HepG2 (cell line): Measurements from ENCODE around the gene RAD51. TPM values are rescaled to one million over a fixed set of nuclear protein-coding genes. Genes with fewer than 3 reads are reported as not detected.

Experiments
- ATAC-seq: fragments of 200-7000 bp; cut with Tn5 transposase; 3 replicates; pipeline ENCODE4 v1.9.1; 2020; ENCODE audit warnings: mild to moderate bottlenecking, moderate library complexity
- Bru-seq: library from RNA; stranded (reverse); fragments of 400-500 nt; gene quantifications from one replicate; lab custom pipeline; 2021; lab: Mats Ljungman, UMichigan
- BruChase-seq, 2 experiments: library from RNA; stranded (reverse); fragments of 400-500 nt; gene quantifications; one replicate each; lab custom pipeline; 2021; lab: Mats Ljungman, UMichigan
- BruUV-seq: library from RNA; stranded (reverse); fragments of 400-500 nt; replicated peaks from 2 replicates; lab custom pipeline; 2021; lab: Mats Ljungman, UMichigan
- CTCF ChIA-PET: fragments of 300-600 bp; formaldehyde crosslinking; extraction: SDS; loops from one replicate; lab custom pipeline; 2021; ENCODE audit warnings: low total read pairs, inconsistent platforms, low intra/inter-chr PET ratio; lab: Yijun Ruan, JAX
- POLR2A ChIA-PET: fragments of 350-600 bp; sonication (Branson Sonifier 250); formaldehyde crosslinking; loops from one replicate; lab custom pipeline; 2020; ENCODE audit warnings: antibody characterized with exemption, inconsistent platforms; lab: Yijun Ruan, JAX
- DNase-seq: peaks from one replicate; pipeline ENCODE4 v3.0.0-alpha.2; 2015; ENCODE audit warnings: low spot score
- FAIRE-seq: peaks from 3 replicates; lab custom pipeline; 2011; peaks lifted over from hg19 to GRCh38; lab: Jason Lieb, UNC
- H2AFZ ChIP-seq: one replicate; pipeline ENCODE4 v1.6.1; 2011; ENCODE audit warnings: low read length, inconsistent platforms
- H3K27ac ChIP-seq: fragments of 300-600 bp; 3 replicates; pipeline ENCODE4 v1.8.0; 2011; ENCODE audit warnings: mixed run types, mild to moderate bottlenecking, mixed read lengths, low read length, inconsistent platforms; ENCODE audit not compliant: insufficient read depth; ENCODE audit errors: extremely low read length
- H3K27me3 ChIP-seq, 2 experiments: fragments of 200-600 bp in 1 of 2; 2 replicates in 1 of 2; 3 replicates in 1 of 2; pipeline versions ENCODE4 v1.6.0 to v1.8.0; 2011; ENCODE audit warnings: low read length in 2 of 2, mild to moderate bottlenecking in 2 of 2, moderate library complexity in 2 of 2, inconsistent platforms in 1 of 2; ENCODE audit not compliant: insufficient read depth in 2 of 2, control insufficient read depth in 1 of 2
- H3K36me3 ChIP-seq, 2 experiments: fragments of 200-600 bp in 1 of 2; replicated peaks in 1 of 2; 2 replicates in 1 of 2; 3 replicates in 1 of 2; pipeline versions ENCODE4 v1.5.1 to v1.8.0; 2011; ENCODE audit warnings: low read length in 2 of 2, inconsistent platforms in 1 of 2; ENCODE audit not compliant: insufficient read depth in 2 of 2, control insufficient read depth in 1 of 2
- H3K4me1 ChIP-seq: 2 replicates; pipeline ENCODE4 v1.5.1; 2012; ENCODE audit warnings: low read length, inconsistent platforms; ENCODE audit not compliant: insufficient read depth
- H3K4me2 ChIP-seq: 2 replicates; pipeline ENCODE4 v1.6.0; 2011; ENCODE audit warnings: low read depth, low read length, inconsistent platforms
- H3K4me3 ChIP-seq, 3 experiments: fragments of 200-600 bp in 1 of 3; sonication (generic), shearing (Covaris generic) in 1 of 3; replicated peaks in 1 of 3; 2 replicates each; pipeline ENCODE4 v1.5.1; 2011 to 2016; ENCODE audit warnings: low read length in 3 of 3, inconsistent platforms in 2 of 3, low read depth in 2 of 3, mild to moderate bottlenecking in 2 of 3, control low read depth in 1 of 3, mixed read lengths in 1 of 3; ENCODE audit not compliant: insufficient read depth in 1 of 3
- H3K79me2 ChIP-seq: one replicate; pipeline ENCODE4 v1.6.1; 2011; ENCODE audit warnings: low read length, inconsistent platforms; ENCODE audit not compliant: insufficient read depth
- H3K9ac ChIP-seq: 2 replicates; pipeline ENCODE4 v1.6.0; 2011; ENCODE audit warnings: mild to moderate bottlenecking, low read depth, low read length, inconsistent platforms; ENCODE audit not compliant: insufficient read depth
- H3K9me3 ChIP-seq: 2 replicates; pipeline ENCODE4 v1.5.1; 2012; ENCODE audit warnings: mild to moderate bottlenecking, low read length
- H4K20me1 ChIP-seq: 2 replicates; pipeline ENCODE4 v1.6.0; 2011; ENCODE audit warnings: inconsistent platforms, mild to moderate bottlenecking, low read length, moderate library complexity; ENCODE audit not compliant: insufficient read depth
- ELF1 ChIP-seq: sonication (generic); formaldehyde crosslinking; IDR thresholded peaks from 2 replicates; pipeline ENCODE4 v1.4.0; 2020; ENCODE audit warnings: missing genetic modification reagents
- HDAC6 ChIP-seq: fragments of 200-600 bp; sonication (generic); IDR thresholded peaks from 2 replicates; pipeline ENCODE4 v1.7.0; 2017; ENCODE audit warnings: mild to moderate bottlenecking, antibody characterized with exemption, low read length, low read depth
- HNF1B ChIP-seq: sonication (generic); formaldehyde crosslinking; IDR thresholded peaks from 2 replicates; pipeline ENCODE4 v1.5.1; 2020; ENCODE audit warnings: mild to moderate bottlenecking, moderate library complexity, missing genetic modification reagents
- NCOA2 ChIP-seq: sonication (generic); formaldehyde crosslinking; IDR thresholded peaks from 2 replicates; pipeline ENCODE4 v1.8.0; 2022; ENCODE audit warnings: inconsistent platforms
- RBAK ChIP-seq: sonication (generic); formaldehyde crosslinking; IDR thresholded peaks from 2 replicates; pipeline ENCODE4 v1.5.1; 2020; ENCODE audit warnings: mild to moderate bottlenecking, missing genetic modification reagents
- SAFB2 ChIP-seq: sonication (generic); formaldehyde crosslinking; IDR thresholded peaks from 2 replicates; pipeline ENCODE4 v1.5.1; 2020; ENCODE audit warnings: missing genetic modification reagents, low read depth, mild to moderate bottlenecking, borderline replicate concordance
- SIN3A ChIP-seq: IDR thresholded peaks from 2 replicates; pipeline ENCODE4 v1.6.1; 2011; ENCODE audit warnings: low read depth, mild to moderate bottlenecking, control low read depth, low read length, borderline replicate concordance
- SMAD3 ChIP-seq: sonication (generic); formaldehyde crosslinking; IDR thresholded peaks from 2 replicates; pipeline ENCODE4 v1.4.0; 2020; ENCODE audit warnings: missing genetic modification reagents
- ZBTB1 ChIP-seq: sonication (generic); formaldehyde crosslinking; IDR thresholded peaks from 2 replicates; pipeline ENCODE4 v1.4.0; 2020; ENCODE audit warnings: missing genetic modification reagents, borderline replicate concordance
- ZBTB3 ChIP-seq: sonication (generic); formaldehyde crosslinking; IDR thresholded peaks from 2 replicates; pipeline ENCODE4 v1.4.0; 2020; ENCODE audit warnings: low read depth, mild to moderate bottlenecking, moderate library complexity, missing genetic modification reagents, borderline replicate concordance
- ZNF3 ChIP-seq: IDR thresholded peaks from 2 replicates; pipeline ENCODE4 v1.7.0; 2017; ENCODE audit warnings: inconsistent platforms
- ZNF558 ChIP-seq: sonication (generic); formaldehyde crosslinking; IDR thresholded peaks from 2 replicates; pipeline ENCODE4 v1.9.0; 2022; ENCODE audit warnings: mild to moderate bottlenecking, missing genetic modification reagents, borderline replicate concordance
- ZNF562 ChIP-seq: sonication (generic); formaldehyde crosslinking; IDR thresholded peaks from 2 replicates; pipeline ENCODE4 v1.8.0; 2022; ENCODE audit warnings: missing genetic modification reagents, borderline replicate concordance
- WGBS: methylation state at CpG from one replicate; pipeline ENCODE4 v1.1.6; 2017; ENCODE audit warnings: low lambda C conversion rate; 5-methylcytosine and 5-hydroxymethylcytosine counted together
- in situ Hi-C: cut with HindIII; loops from 2 replicates; pipeline ENCODE4 v1.10.0; 2017; ENCODE audit warnings: low pct_unique_long_range_greater_than_20kb; ENCODE audit not compliant: extremely low pct_ligation_motif_present
- intact Hi-C: fragments of 100-400 bp; cut with micrococcal nuclease; formaldehyde crosslinking; loops from one replicate; pipeline ENCODE4 v1.10.0; 2022; ENCODE audit not compliant: unreplicated experiment
- long read RNA-seq, 2 experiments: library from RNA in 1 of 2; library from polyadenylated mRNA in 1 of 2; stranded (forward) in 1 of 2; unstranded in 1 of 2; transcript quantifications; one replicate each; pipeline ENCODE4 v2.0.0, GENCODE V29; 2019 to 2022
- polyA minus RNA-seq, 3 experiments: library from RNA; depleted of rRNA, polyadenylated mRNA; stranded (reverse); fragments of >200 nt; gene quantifications; 2 replicates each; pipeline ENCODE4 v1.2.3, GENCODE V29; 2011; ENCODE audit warnings: low replicate concordance in 1 of 3
- polyA plus RNA-seq, 8 experiments: library from polyadenylated mRNA; depleted of rRNA in 3 of 8; stranded (reverse) in 7 of 8; unstranded in 1 of 8; fragments of >200 nt; fragmentation: Illumina TruSeq in 4 of 8; extraction: Trizol in 4 of 8; gene quantifications; 2 replicates each; pipeline versions ENCODE4 v1.2.1 to v1.2.3, GENCODE V29; 2011 to 2016; ENCODE audit warnings: low read depth in 4 of 8, missing spikeins in 1 of 8, mixed read lengths in 1 of 8; ENCODE audit not compliant: insufficient read depth in 1 of 8
- total RNA-seq, 5 experiments: library from RNA; depleted of rRNA; stranded (reverse); fragments of >200 nt; fragmentation: Illumina TruSeq; extraction: Trizol; gene quantifications; 2 replicates each; pipeline ENCODE4 v1.2.3, GENCODE V29; 2016; ENCODE audit warnings: low read depth in 1 of 5
- TF ChIP-seq, protein P1 (sequence below): IDR thresholded peaks from 2 replicates; pipeline ENCODE4 v1.6.1; 2016; ENCODE audit warnings: low read depth, control low read depth

RAD51 gene
- total RNA-seq (2016; rRNA removed; fragmentation: Illumina TruSeq; extraction: Trizol) (12.8 and 20.6 TPM in 2 replicates), polyA plus RNA-seq (2011; rRNA removed) (6.2 and 8.5 TPM in 2 replicates), polyA minus RNA-seq (2011; rRNA and poly(A)+ RNA removed; ENCODE audit: low replicate concordance) (23.6 and 59.0 TPM in 2 replicates), Bru-seq, nascent RNA (percentile 50 among the genes with signal in this experiment), BruChase-seq, experiment 1, labeled RNA remaining after a 6-hour chase (percentile 57 among the genes with signal in this experiment), BruChase-seq, experiment 2, labeled RNA remaining after a 2-hour chase (percentile 63 among the genes with signal in this experiment)
- total RNA-seq (2016; cell fraction: cytosol; rRNA removed; fragmentation: Illumina TruSeq; extraction: Trizol; ENCODE audit: low read depth): 3.3 and 4.3 TPM in 2 replicates
- total RNA-seq (2016; cell fraction: insoluble cytoplasmic fraction; rRNA removed; fragmentation: Illumina TruSeq; extraction: Trizol): 15.4 and 17.8 TPM in 2 replicates
- 6.5 and 7.3 TPM in 2 replicates for total RNA-seq (2016; cell fraction: membrane; rRNA removed; fragmentation: Illumina TruSeq; extraction: Trizol)
- 10.1 and 12.1 TPM in 2 replicates for total RNA-seq (2016; cell fraction: nucleus; rRNA removed; fragmentation: Illumina TruSeq; extraction: Trizol)
- 6.3 and 7.9 TPM in 2 replicates for polyA plus RNA-seq (2011; cell fraction: cytosol; rRNA removed)
- 4.9 and 5.2 TPM in 2 replicates for polyA plus RNA-seq (2011; cell fraction: nucleus; rRNA removed)
- 3.7 and 8.8 TPM in 2 replicates for polyA plus RNA-seq (2012)
- 2.7 and 3.1 TPM in 2 replicates for polyA plus RNA-seq (2016; cell fraction: cytosol; fragmentation: Illumina TruSeq; extraction: Trizol; ENCODE audit: low read depth)
- polyA plus RNA-seq (2016; cell fraction: insoluble cytoplasmic fraction; fragmentation: Illumina TruSeq; extraction: Trizol; ENCODE audit: low read depth): 42.2 and 42.8 TPM in 2 replicates
- polyA plus RNA-seq (2016; cell fraction: membrane; fragmentation: Illumina TruSeq; extraction: Trizol; ENCODE audit: low read depth): 6.1 and 7.0 TPM in 2 replicates
- 18.7 and 21.0 TPM in 2 replicates for polyA plus RNA-seq (2016; cell fraction: nucleus; fragmentation: Illumina TruSeq; extraction: Trizol; ENCODE audit: insufficient read depth, low read depth)
- polyA minus RNA-seq (2011; cell fraction: cytosol; rRNA and poly(A)+ RNA removed): 2.3 and 6.5 TPM in 2 replicates
- polyA minus RNA-seq (2011; cell fraction: nucleus; rRNA and poly(A)+ RNA removed): 4.8 and 7.3 TPM in 2 replicates
- long read RNA-seq, experiment 1, transcript RAD51-201 (10 exons, 2,449 nt): major isoform, 30 of 38 reads
- long read RNA-seq, experiment 1, partial matches to known transcripts: 1 of 38 reads
- long read RNA-seq, experiment 1, other reads (novel, unspliced or antisense): 6 of 38 reads
- long read RNA-seq, experiment 2, transcript RAD51-201 (10 exons, 2,449 nt): major isoform, 11 of 22 reads
- long read RNA-seq, experiment 2, partial matches to known transcripts: 3 of 22 reads
- long read RNA-seq, experiment 2, other reads (novel, unspliced or antisense): 7 of 22 reads

- intact Hi-C loops (loop anchor here (1.0 to 10.0 kb wide), 3 partner anchors 100 to 130 kb away; partner anchors contain the start of genes CCDC32 and KNL1), in situ Hi-C loops (loop anchor here (10.0 kb wide), 1 partner anchor 200 kb away; the partner anchor contains the start of gene VPS18)
- Histone ChIP-seq H3K27ac (peak within 1 kb of the TSS; percentile 97), H3K4me2 (peak within 1 kb of the TSS; percentile 94), H4K20me1 (no peaks in the 10 kb centered on the region), H2AFZ (no peak within 1 kb of the TSS), H3K4me3 (peak within 1 kb of the TSS; percentile 80 to 100 (median 92)), H3K9ac (peak within 1 kb of the TSS; percentile 90), H3K4me1 (peaks cover 20% of the 10 kb centered on the region), H3K79me2 (peaks cover 14% of the 10 kb centered on the region), H3K36me3 (peaks cover 0 to 10% of the 10 kb centered on the region in 2 experiments; a peak in 2 of 5 replicates), H3K27me3 (peaks cover 0 to 5% of the 10 kb centered on the region in 2 experiments; a peak in 1 of 5 replicates), H3K9me3 (no peaks in the 10 kb centered on the region)
- ChIA-PET CTCF (no interaction called here), POLR2A (interaction anchor here (0.6 to 2.3 kb wide), 20 partner anchors 9 to 199 kb away, joined by 3 to 17 read pairs (median 4); partner anchors contain the start of genes CCDC32, DNAJC17, GCHFR and RPUSD2)
- ATAC-seq (peak; percentile 91), DNase-seq (peak; percentile 89), FAIRE-seq (no peak)
- under 1% methylated on average over 31 of the region's 81 CpGs for WGBS
- BruUV-seq: no TSS peak
- peak; percentile 80; the same call in 1 of the 2 replicates for TF ChIP-seq ZNF558 (CRISPR knock-in tag)
- TF ChIP-seq, protein P1, sequence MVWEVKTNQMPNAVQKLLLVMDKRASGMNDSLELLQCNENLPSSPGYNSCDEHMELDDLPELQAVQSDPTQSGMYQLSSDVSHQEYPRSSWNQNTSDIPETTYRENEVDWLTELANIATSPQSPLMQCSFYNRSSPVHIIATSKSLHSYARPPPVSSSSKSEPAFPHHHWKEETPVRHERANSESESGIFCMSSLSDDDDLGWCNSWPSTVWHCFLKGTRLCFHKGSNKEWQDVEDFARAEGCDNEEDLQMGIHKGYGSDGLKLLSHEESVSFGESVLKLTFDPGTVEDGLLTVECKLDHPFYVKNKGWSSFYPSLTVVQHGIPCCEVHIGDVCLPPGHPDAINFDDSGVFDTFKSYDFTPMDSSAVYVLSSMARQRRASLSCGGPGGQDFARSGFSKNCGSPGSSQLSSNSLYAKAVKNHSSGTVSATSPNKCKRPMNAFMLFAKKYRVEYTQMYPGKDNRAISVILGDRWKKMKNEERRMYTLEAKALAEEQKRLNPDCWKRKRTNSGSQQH: peak; percentile 84; the same call in 1 of the 2 replicates
- peak; percentile 44; the same call in 1 of the 2 replicates for TF ChIP-seq ZBTB3
- TF ChIP-seq HDAC6: no peak
- TF ChIP-seq ZBTB1 (CRISPR knock-in tag): no peak
- TF ChIP-seq HNF1B (CRISPR knock-in tag): peak; percentile 82
- TF ChIP-seq ELF1 (CRISPR knock-in tag): peak; percentile 94
- TF ChIP-seq SMAD3: no peak
- peak; percentile 64; the same call in 1 of the 2 replicates for TF ChIP-seq SAFB2 (CRISPR knock-in tag)
- no peak for TF ChIP-seq ZNF3 (CRISPR knock-in tag)
- TF ChIP-seq SIN3A: peak; percentile 97
- TF ChIP-seq NCOA2 (CRISPR knock-in tag): peak; percentile 10; the same call in 1 of the 2 replicates
- no peak for TF ChIP-seq RBAK (CRISPR knock-in tag)
- no peak for TF ChIP-seq ZNF562 (CRISPR knock-in tag)
These were observed at the start of gene RAD51 for GRCh38 chr15:40694688-40695468. TSS of gene RAD51 (plus strand) at chr15:40695174. CDS start at chr15:40698759, 3,585 bp downstream.
